HFF-Myc (cell line): ENCODE data around the gene CSGALNACT2.

Experiments
- DNase-seq: peaks from one replicate; pipeline ENCODE4 v3.0.0-alpha.2; 2011; ENCODE audit warnings: low read depth; ENCODE audit errors: extremely low read depth
- H3K4me3 ChIP-seq: replicated peaks from 2 replicates; pipeline ENCODE4 v1.5.1; 2011; ENCODE audit warnings: low read depth, mild to moderate bottlenecking, control low read depth, low read length
- CTCF ChIP-seq: IDR thresholded peaks from 2 replicates; pipeline ENCODE4 v1.5.1; 2012; ENCODE audit warnings: mild to moderate bottlenecking, low read depth, low read length, control low read depth; ENCODE audit errors: missing control alignments

CSGALNACT2 gene

GRCh38 chr10:43192884-43193283 is 54.6 kb downstream of the CSGALNACT2 start:
- no peak for DNase-seq
- no peak for TF ChIP-seq CTCF
- no peak overlapping the region for H3K4me3 ChIP-seq

- DNase-seq: no peak
- no peak overlapping the region for H3K4me3 ChIP-seq
- no peak for TF ChIP-seq CTCF
Measured at GRCh38 chr10:43193496-43194080, 55.3 kb downstream of the CSGALNACT2 start.

- H3K4me3 ChIP-seq: no peak overlapping the region
- DNase-seq: no peak
- no peak for TF ChIP-seq CTCF
Measured at GRCh38 chr10:43194266-43194665, 56.0 kb downstream of the CSGALNACT2 start.

- H3K4me3 ChIP-seq: no peak overlapping the region
- TF ChIP-seq CTCF: no peak
- no peak for DNase-seq
Measured at GRCh38 chr10:43194859-43195258, 56.6 kb downstream of the CSGALNACT2 start.

GRCh38 chr10:43195557-43195956 is 57.3 kb downstream of the CSGALNACT2 start:
- no peak overlapping the region for H3K4me3 ChIP-seq
- TF ChIP-seq CTCF: no peak
- no peak for DNase-seq

- no peak for TF ChIP-seq CTCF
- no peak for DNase-seq
Measured at GRCh38 chr10:43196131-43196980, 58.1 kb downstream of the CSGALNACT2 start.

More at GRCh38 chr10:43196131-43196980, 58.1 kb downstream of the CSGALNACT2 start:
- no peak overlapping the region for H3K4me3 ChIP-seq
